Trophoblast cell (in vitro differentiated cells and primary cell): ENCODE measurements around the gene SHROOM3.
A peak's percentile ranks its signal among the peaks of the same experiment; 100 is the strongest.

ENCODE experiments used
- DNase-seq, 2 donors: peaks; one replicate each; pipeline ENCODE4 v3.0.0-alpha.2; 2016
- H2AFZ ChIP-seq: 2 replicates; pipeline ENCODE4 v1.6.1; 2013; ENCODE audit warnings: low read length, moderate library complexity, mild to moderate bottlenecking; ENCODE audit not compliant: insufficient read depth, poor library complexity
- H2AK5ac ChIP-seq: 2 replicates; pipeline ENCODE4 v1.6.1; 2013; ENCODE audit warnings: mild to moderate bottlenecking, low read length
- H2BK120ac ChIP-seq: 2 replicates; pipeline ENCODE4 v1.6.1; 2013; ENCODE audit warnings: low read length, mild to moderate bottlenecking, moderate library complexity; ENCODE audit not compliant: insufficient read depth, poor library complexity
- H2BK12ac ChIP-seq: 2 replicates; pipeline ENCODE4 v1.6.1; 2013; ENCODE audit warnings: mild to moderate bottlenecking, low read length, moderate library complexity
- H2BK5ac ChIP-seq: 2 replicates; pipeline ENCODE4 v1.6.1; 2013; ENCODE audit warnings: low read length, low read depth, moderate library complexity, mild to moderate bottlenecking; ENCODE audit not compliant: poor library complexity
- H3K14ac ChIP-seq: 2 replicates; pipeline ENCODE4 v1.6.1; 2013; ENCODE audit warnings: mild to moderate bottlenecking, low read length
- H3K18ac ChIP-seq: 2 replicates; pipeline ENCODE4 v1.6.1; 2013; ENCODE audit warnings: mild to moderate bottlenecking, low read length
- H3K23ac ChIP-seq: 2 replicates; pipeline ENCODE4 v1.6.1; 2013; ENCODE audit warnings: low read length
- H3K27ac ChIP-seq: 2 replicates; pipeline ENCODE4 v1.5.1; 2013; ENCODE audit warnings: low read depth, mild to moderate bottlenecking, inconsistent platforms, low read length, moderate library complexity
- H3K27me3 ChIP-seq: 2 replicates; pipeline ENCODE4 v1.6.1; 2013; ENCODE audit warnings: inconsistent platforms, mild to moderate bottlenecking, low read length, moderate library complexity; ENCODE audit not compliant: insufficient read depth
- H3K36me3 ChIP-seq, 2 experiments: 1 replicate in 1 of 2; 2 replicates in 1 of 2; pipeline ENCODE4 v1.6.1; 2013; ENCODE audit warnings: low read length in 2 of 2, mild to moderate bottlenecking in 2 of 2, moderate library complexity in 1 of 2; ENCODE audit not compliant: insufficient read depth in 2 of 2, control insufficient read depth in 1 of 2
- H3K4ac ChIP-seq: 2 replicates; pipeline ENCODE4 v1.6.1; 2013; ENCODE audit warnings: low read depth, mild to moderate bottlenecking, low read length, moderate library complexity
- H3K4me1 ChIP-seq, 2 experiments: 1 replicate in 1 of 2; 2 replicates in 1 of 2; pipeline ENCODE4 v1.6.1; 2013; ENCODE audit warnings: low read length in 2 of 2, mild to moderate bottlenecking in 2 of 2, moderate library complexity in 1 of 2; ENCODE audit not compliant: insufficient read depth in 2 of 2, control insufficient read depth in 1 of 2
- H3K4me2 ChIP-seq: 2 replicates; pipeline ENCODE4 v1.6.1; 2013; ENCODE audit warnings: inconsistent platforms, mild to moderate bottlenecking, low read length, moderate library complexity
- H3K4me3 ChIP-seq: 2 replicates; pipeline ENCODE4 v1.5.1; 2013; ENCODE audit warnings: mild to moderate bottlenecking, low read depth, low read length, inconsistent platforms
- H3K79me1 ChIP-seq: one replicate; pipeline ENCODE4 v1.6.1; 2013; ENCODE audit warnings: low read length
- H3K79me2 ChIP-seq: 2 replicates; pipeline ENCODE4 v1.6.1; 2013; ENCODE audit warnings: low read length, mild to moderate bottlenecking; ENCODE audit not compliant: control insufficient read depth, insufficient read depth, poor library complexity
- H3K9ac ChIP-seq: 2 replicates; pipeline ENCODE4 v1.6.1; 2013; ENCODE audit warnings: mild to moderate bottlenecking, low read length
- H3K9me3 ChIP-seq: 2 replicates; pipeline ENCODE4 v1.6.1; 2013; ENCODE audit warnings: low read depth, mild to moderate bottlenecking, control low read depth, inconsistent platforms, low read length; ENCODE audit not compliant: insufficient read depth
- H4K12ac ChIP-seq: 2 replicates; pipeline ENCODE4 v1.6.1; 2013; ENCODE audit warnings: low read depth, mild to moderate bottlenecking, low read length, moderate library complexity
- H4K8ac ChIP-seq: 2 replicates; pipeline ENCODE4 v1.6.1; 2013; ENCODE audit warnings: low read depth, mild to moderate bottlenecking, low read length, moderate library complexity
- H4K91ac ChIP-seq: one replicate; pipeline ENCODE4 v1.6.1; 2013; ENCODE audit warnings: low read depth, mild to moderate bottlenecking, low read length, moderate library complexity
- WGBS: extraction: QIAGEN DNeasy Blood & Tissue Kit; methylation state at CpG from one replicate; pipeline ENCODE4 v1.1.7; 2013; ENCODE audit warnings: missing lambda C conversion rate; ENCODE audit not compliant: insufficient read length, insufficient coverage; ENCODE audit errors: extremely low coverage; 5-methylcytosine and 5-hydroxymethylcytosine counted together

Gene SHROOM3

GRCh38 chr4:76652389-76652788, 217.4 kb downstream of the SHROOM3 start:
- H3K23ac ChIP-seq = no peak overlapping the region
- no CpG with 5 or more reads among the region's 1 CpG for WGBS
- no peak overlapping the region for H3K4me2 ChIP-seq
- no peaks in the 10 kb centered on the region for H3K79me2 ChIP-seq
- no peak for DNase-seq
- H2AK5ac ChIP-seq = no peak overlapping the region
- no peak overlapping the region for H4K12ac ChIP-seq
- no peak overlapping the region for H4K91ac ChIP-seq
- H2BK12ac ChIP-seq = no peak overlapping the region
- peaks cover 5 to 17% of the 10 kb centered on the region in 2 experiments for H3K4me1 ChIP-seq
- peaks cover 10% of the 10 kb centered on the region for H3K79me1 ChIP-seq
- no peak overlapping the region for H3K27ac ChIP-seq
- no peak overlapping the region for H2AFZ ChIP-seq
- no peak overlapping the region for H2BK5ac ChIP-seq
- no peak overlapping the region for H3K4ac ChIP-seq
- no peak overlapping the region for H3K14ac ChIP-seq
- no peaks in the 10 kb centered on the region for H3K9me3 ChIP-seq
- H3K36me3 ChIP-seq = no peaks in the 10 kb centered on the region
- no peak overlapping the region for H4K8ac ChIP-seq
- no peak overlapping the region for H3K9ac ChIP-seq
- no peak overlapping the region for H3K4me3 ChIP-seq
- H3K27me3 ChIP-seq = no peaks in the 10 kb centered on the region
- no peak overlapping the region for H3K18ac ChIP-seq
- no peak overlapping the region for H2BK120ac ChIP-seq

- Histone ChIP-seq H3K79me1 (peaks cover 18% of the 10 kb centered on the region), H3K9me3 (no peaks in the 10 kb centered on the region), H3K14ac (no peak overlapping the region), H3K4me2 (no peak overlapping the region), H3K36me3 (no peaks in the 10 kb centered on the region), H3K4me3 (no peak overlapping the region), H3K4me1 (peaks cover 11 to 26% of the 10 kb centered on the region in 2 experiments), H3K27me3 (no peaks in the 10 kb centered on the region), H3K9ac (no peak overlapping the region), H2BK120ac (peak overlapping the region; percentile 68), H3K79me2 (peaks cover 3% of the 10 kb centered on the region), H3K23ac (no peak overlapping the region), H3K18ac (no peak overlapping the region), H3K4ac (no peak overlapping the region), H4K91ac (no peak overlapping the region), H4K8ac (no peak overlapping the region), H4K12ac (no peak overlapping the region), H2AFZ (no peak overlapping the region), H2AK5ac (no peak overlapping the region), H2BK5ac (peak overlapping the region; percentile 11), H3K27ac (peak overlapping the region; percentile 39), H2BK12ac (peak overlapping the region; percentile 11)
- no peak for DNase-seq
- WGBS = no CpG with 5 or more reads among the region's 6 CpGs
Measured at GRCh38 chr4:76654084-76654483, 219.1 kb downstream of the SHROOM3 start.

GRCh38 chr4:76654791-76655190, 219.8 kb downstream of the SHROOM3 start:
- DNase-seq = no peak
- Histone ChIP-seq H3K9ac (no peak overlapping the region), H3K27ac (peak overlapping the region; percentile 88), H2AK5ac (no peak overlapping the region), H2BK12ac (no peak overlapping the region), H3K4me1 (peaks cover 11 to 26% of the 10 kb centered on the region in 2 experiments), H4K12ac (no peak overlapping the region), H3K4ac (no peak overlapping the region), H4K91ac (no peak overlapping the region), H3K14ac (no peak overlapping the region), H3K4me2 (no peak overlapping the region), H4K8ac (no peak overlapping the region), H3K23ac (no peak overlapping the region), H3K4me3 (no peak overlapping the region), H3K9me3 (no peaks in the 10 kb centered on the region), H3K79me2 (peaks cover 3% of the 10 kb centered on the region), H2BK120ac (no peak overlapping the region), H3K36me3 (no peaks in the 10 kb centered on the region), H3K18ac (no peak overlapping the region), H3K79me1 (peaks cover 20% of the 10 kb centered on the region), H2BK5ac (no peak overlapping the region), H3K27me3 (no peaks in the 10 kb centered on the region), H2AFZ (no peak overlapping the region)

- Histone ChIP-seq H2BK12ac (peak overlapping the region; percentile 67), H2BK5ac (peak overlapping the region; percentile 25), H4K12ac (no peak overlapping the region), H3K14ac (peak overlapping the region; percentile 17), H3K27ac (peak overlapping the region; percentile 88), H3K23ac (no peak overlapping the region), H3K36me3 (no peaks in the 10 kb centered on the region), H3K4ac (no peak overlapping the region), H3K79me1 (peaks cover 20% of the 10 kb centered on the region), H2AK5ac (no peak overlapping the region), H3K9me3 (no peaks in the 10 kb centered on the region), H2BK120ac (peak overlapping the region; percentile 41), H3K79me2 (peaks cover 3% of the 10 kb centered on the region), H3K4me1 (peaks cover 11 to 26% of the 10 kb centered on the region in 2 experiments), H3K4me3 (no peak overlapping the region), H4K8ac (no peak overlapping the region), H3K18ac (peak overlapping the region; percentile 29), H3K4me2 (peak overlapping the region; percentile 22), H3K27me3 (no peaks in the 10 kb centered on the region), H3K9ac (no peak overlapping the region), H4K91ac (peak overlapping the region; percentile 55), H2AFZ (no peak overlapping the region)
- peak; percentile 66 to 77 for DNase-seq
- WGBS = no CpG with 5 or more reads among the region's 6 CpGs
Measured at GRCh38 chr4:76655566-76656479, 220.8 kb downstream of the SHROOM3 start.
